Mesendoderm (in vitro differentiated cells): Measurements from ENCODE around the gene ANO2.
A peak's percentile ranks its signal among the peaks of the same experiment; 100 is the strongest.

Experiments used
- DNase-seq: peaks from one replicate; pipeline ENCODE4 v3.0.0; 2013
- H2AK5ac ChIP-seq: 2 replicates; pipeline ENCODE4 v1.6.1; 2013; ENCODE audit warnings: low read length, inconsistent platforms
- H2BK120ac ChIP-seq: 2 replicates; pipeline ENCODE4 v1.6.1; 2013; ENCODE audit warnings: low read depth, mild to moderate bottlenecking, low read length, moderate library complexity, mixed read lengths
- H2BK15ac ChIP-seq: replicated peaks from 2 replicates; pipeline ENCODE4 v1.6.1; 2013; ENCODE audit warnings: low read depth, mild to moderate bottlenecking, moderate library complexity
- H2BK5ac ChIP-seq: 2 replicates; pipeline ENCODE4 v1.6.1; 2013; ENCODE audit warnings: low read length, inconsistent platforms
- H3K18ac ChIP-seq: 2 replicates; pipeline ENCODE4 v1.6.1; 2013; ENCODE audit warnings: mild to moderate bottlenecking, low read length, mixed read lengths
- H3K23ac ChIP-seq: one replicate; pipeline ENCODE4 v1.6.1; 2013; ENCODE audit warnings: low read length
- H3K27ac ChIP-seq: 2 replicates; pipeline ENCODE4 v1.5.1; 2013; ENCODE audit warnings: low read depth, mild to moderate bottlenecking, inconsistent platforms, low read length, moderate library complexity
- H3K27me3 ChIP-seq: 2 replicates; pipeline ENCODE4 v1.6.1; 2013; ENCODE audit warnings: low read length, control low read depth, mild to moderate bottlenecking, inconsistent platforms; ENCODE audit not compliant: insufficient read depth, poor library complexity
- H3K36me3 ChIP-seq: 2 replicates; pipeline ENCODE4 v1.6.1; 2013; ENCODE audit warnings: low read length, inconsistent platforms; ENCODE audit not compliant: control insufficient read depth, insufficient read depth
- H3K4ac ChIP-seq: one replicate; pipeline ENCODE4 v1.6.1; 2013; ENCODE audit warnings: low read depth, mild to moderate bottlenecking, low read length, moderate library complexity
- H3K4me1 ChIP-seq: 2 replicates; pipeline ENCODE4 v1.6.1; 2013; ENCODE audit warnings: low read depth, low read length, inconsistent platforms; ENCODE audit not compliant: control insufficient read depth
- H3K4me2 ChIP-seq: 2 replicates; pipeline ENCODE4 v1.6.1; 2013; ENCODE audit warnings: low read length
- H3K4me3 ChIP-seq: 2 replicates; pipeline ENCODE4 v1.5.1; 2013; ENCODE audit warnings: mild to moderate bottlenecking, low read length
- H3K56ac ChIP-seq: one replicate; pipeline ENCODE4 v1.6.1; 2013; ENCODE audit warnings: low read length
- H3K79me1 ChIP-seq: 2 replicates; pipeline ENCODE4 v1.6.1; 2013; ENCODE audit warnings: low read length, inconsistent platforms
- H3K79me2 ChIP-seq: 2 replicates; pipeline ENCODE4 v1.6.1; 2013; ENCODE audit warnings: mild to moderate bottlenecking, low read length; ENCODE audit not compliant: control insufficient read depth, insufficient read depth
- H3K9ac ChIP-seq: 2 replicates; pipeline ENCODE4 v1.6.1; 2013; ENCODE audit warnings: low read length, inconsistent platforms
- H4K5ac ChIP-seq: one replicate; pipeline ENCODE4 v1.6.1; 2013; ENCODE audit warnings: low read length
- H4K8ac ChIP-seq: one replicate; pipeline ENCODE4 v1.6.1; 2013; ENCODE audit warnings: low read depth, mild to moderate bottlenecking, control low read depth, low read length, moderate library complexity
- WGBS: extraction: QIAGEN DNeasy Blood & Tissue Kit; methylation state at CpG from one replicate; pipeline ENCODE4 v1.1.7; 2013; ENCODE audit warnings: low lambda C conversion rate, missing lambda C conversion rate; ENCODE audit not compliant: insufficient coverage; ENCODE audit errors: extremely low coverage; 5-methylcytosine and 5-hydroxymethylcytosine counted together

The ANO2 gene

DNA sequence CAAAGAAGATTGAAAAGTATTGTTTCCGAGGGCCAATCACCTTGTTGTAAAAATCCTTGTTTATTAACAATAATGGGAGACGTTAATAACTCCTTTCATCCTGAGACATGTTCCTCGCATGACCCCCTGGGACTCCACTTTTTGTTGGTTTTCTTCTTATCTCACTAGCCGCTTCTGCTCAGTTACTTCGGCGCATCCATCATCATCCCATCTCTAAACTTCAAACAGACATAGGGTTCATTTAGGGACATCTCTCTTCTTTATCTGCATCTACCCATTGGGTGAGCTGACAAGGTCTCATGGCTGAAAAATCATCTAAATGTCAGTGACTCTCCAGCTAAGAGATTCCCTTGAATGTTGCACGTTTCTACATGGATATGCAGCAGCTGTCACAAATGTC is 252.2 kb downstream of the ANO2 start:
- H3K27me3 ChIP-seq, result no peaks in the 10 kb centered on the region
- no peak overlapping the region for H3K23ac ChIP-seq
- DNase-seq, result no peak
- H2AK5ac ChIP-seq, result no peak overlapping the region
- WGBS, result no CpG with 5 or more reads among the region's 7 CpGs
- H4K5ac ChIP-seq, result no peak overlapping the region
- no peak overlapping the region for H2BK15ac ChIP-seq
- no peak overlapping the region for H2BK120ac ChIP-seq
- H3K36me3 ChIP-seq, result no peaks in the 10 kb centered on the region
- H3K4ac ChIP-seq, result no peak overlapping the region
- H3K56ac ChIP-seq, result no peak overlapping the region
- H3K9ac ChIP-seq, result no peak overlapping the region
- H4K8ac ChIP-seq, result no peak overlapping the region
- no peaks in the 10 kb centered on the region for H3K4me1 ChIP-seq
- no peak overlapping the region for H3K27ac ChIP-seq
- no peak overlapping the region for H2BK5ac ChIP-seq
- H3K79me1 ChIP-seq, result no peaks in the 10 kb centered on the region
- H3K79me2 ChIP-seq, result no peaks in the 10 kb centered on the region
- no peak overlapping the region for H3K4me2 ChIP-seq
- no peak overlapping the region for H3K18ac ChIP-seq
- H3K4me3 ChIP-seq, result no peak overlapping the region

DNA sequence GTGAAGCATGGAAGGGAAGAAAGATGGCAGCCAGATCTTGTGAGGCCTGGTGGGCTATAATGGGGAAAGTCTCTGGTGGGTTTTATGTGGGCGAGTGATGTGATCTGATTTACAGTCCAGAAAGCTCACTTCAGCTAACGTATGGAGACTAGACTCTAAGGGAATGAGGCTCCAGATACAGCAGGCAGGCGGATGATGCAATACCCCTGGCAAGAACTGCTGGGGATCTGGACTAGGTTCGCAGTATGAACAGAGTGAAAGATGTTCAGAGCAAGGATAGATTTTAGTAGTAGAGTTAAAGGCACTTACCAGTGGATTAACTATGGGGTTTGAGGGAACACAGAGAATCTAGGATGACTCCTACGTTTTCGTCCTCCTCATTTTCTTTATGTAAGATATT is 253.1 kb downstream of the ANO2 start:
- Histone ChIP-seq H3K27me3 (no peaks in the 10 kb centered on the region), H4K5ac (no peak overlapping the region), H3K18ac (no peak overlapping the region), H3K79me1 (no peaks in the 10 kb centered on the region), H2BK5ac (no peak overlapping the region), H2BK120ac (no peak overlapping the region), H3K27ac (no peak overlapping the region), H3K4me3 (no peak overlapping the region), H3K4ac (no peak overlapping the region), H3K9ac (no peak overlapping the region), H2AK5ac (no peak overlapping the region), H3K4me2 (no peak overlapping the region), H3K56ac (no peak overlapping the region), H3K36me3 (no peaks in the 10 kb centered on the region), H4K8ac (no peak overlapping the region), H3K4me1 (no peaks in the 10 kb centered on the region), H2BK15ac (no peak overlapping the region), H3K23ac (no peak overlapping the region), H3K79me2 (no peaks in the 10 kb centered on the region)
- WGBS, result no CpG with 5 or more reads among the region's 6 CpGs
- no peak for DNase-seq

DNA sequence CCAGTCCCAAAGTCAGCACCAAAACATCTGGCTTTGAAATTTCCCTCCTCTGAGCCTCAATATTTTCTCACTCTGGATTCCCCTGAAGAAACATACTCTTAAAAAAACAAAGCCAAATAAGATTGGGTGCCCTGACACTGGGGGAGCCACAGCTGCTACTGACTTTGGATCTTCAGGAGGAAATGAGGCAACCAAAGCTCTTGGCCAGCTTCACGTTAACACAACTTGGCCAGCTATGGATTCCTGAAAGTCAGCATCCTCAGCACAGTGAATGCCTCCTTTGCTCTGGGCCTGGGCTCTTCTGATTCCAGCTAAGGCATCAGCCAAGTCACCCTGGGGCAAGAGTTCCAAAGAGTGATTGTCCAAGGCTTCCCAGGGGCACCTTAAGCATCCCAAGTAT is 254.8 kb downstream of the ANO2 start:
- H3K9ac ChIP-seq, result no peak overlapping the region
- no peak overlapping the region for H2AK5ac ChIP-seq
- H3K79me1 ChIP-seq, result no peaks in the 10 kb centered on the region
- H4K8ac ChIP-seq, result no peak overlapping the region
- H3K56ac ChIP-seq, result no peak overlapping the region
- no CpG with 5 or more reads among the region's 1 CpG for whole genome bisulfite sequencing
- H3K36me3 ChIP-seq, result no peaks in the 10 kb centered on the region
- no peak overlapping the region for H2BK120ac ChIP-seq
- H4K5ac ChIP-seq, result no peak overlapping the region
- H3K23ac ChIP-seq, result peak overlapping the region; percentile 18
- H2BK15ac ChIP-seq, result no peak overlapping the region
- no peak overlapping the region for H2BK5ac ChIP-seq
- H3K4me3 ChIP-seq, result no peak overlapping the region
- no peaks in the 10 kb centered on the region for H3K27me3 ChIP-seq
- no peak overlapping the region for H3K4ac ChIP-seq
- H3K79me2 ChIP-seq, result no peaks in the 10 kb centered on the region
- no peak overlapping the region for H3K4me2 ChIP-seq
- H3K4me1 ChIP-seq, result no peaks in the 10 kb centered on the region
- no peak overlapping the region for H3K18ac ChIP-seq
- H3K27ac ChIP-seq, result no peak overlapping the region
- DNase-seq, result no peak

DNA sequence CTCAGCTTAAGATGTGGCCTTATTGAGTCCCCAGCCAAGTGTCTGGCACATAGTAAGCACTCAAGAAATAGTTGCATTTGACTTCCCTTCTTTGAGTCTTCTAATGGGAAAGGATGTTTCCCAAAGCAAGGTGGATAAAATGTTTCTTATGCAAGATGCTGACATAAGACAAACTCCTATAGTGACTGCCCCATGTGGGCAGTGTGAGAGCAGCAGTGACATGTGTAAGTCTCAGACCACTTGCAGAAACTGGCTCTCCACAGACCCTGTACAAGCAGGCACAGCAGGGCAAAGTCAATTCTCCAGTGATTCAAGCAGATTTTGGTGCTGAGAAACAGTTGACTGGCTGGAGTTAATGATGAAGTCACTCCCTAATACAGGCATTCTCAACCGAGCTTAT is 255.3 kb downstream of the ANO2 start:
- Histone ChIP-seq H4K5ac (no peak overlapping the region), H3K23ac (no peak overlapping the region), H3K36me3 (no peaks in the 10 kb centered on the region), H3K79me1 (no peaks in the 10 kb centered on the region), H3K18ac (no peak overlapping the region), H3K27me3 (no peaks in the 10 kb centered on the region), H3K4me1 (no peaks in the 10 kb centered on the region), H3K56ac (no peak overlapping the region), H2AK5ac (no peak overlapping the region), H4K8ac (no peak overlapping the region), H3K27ac (no peak overlapping the region), H3K4me2 (no peak overlapping the region), H3K79me2 (no peaks in the 10 kb centered on the region), H2BK5ac (no peak overlapping the region), H3K4ac (no peak overlapping the region), H2BK120ac (no peak overlapping the region), H2BK15ac (no peak overlapping the region), H3K9ac (no peak overlapping the region), H3K4me3 (no peak overlapping the region)
- WGBS, result no CpG with 5 or more reads among the region's 1 CpG
- DNase-seq, result peak; percentile 27

DNA sequence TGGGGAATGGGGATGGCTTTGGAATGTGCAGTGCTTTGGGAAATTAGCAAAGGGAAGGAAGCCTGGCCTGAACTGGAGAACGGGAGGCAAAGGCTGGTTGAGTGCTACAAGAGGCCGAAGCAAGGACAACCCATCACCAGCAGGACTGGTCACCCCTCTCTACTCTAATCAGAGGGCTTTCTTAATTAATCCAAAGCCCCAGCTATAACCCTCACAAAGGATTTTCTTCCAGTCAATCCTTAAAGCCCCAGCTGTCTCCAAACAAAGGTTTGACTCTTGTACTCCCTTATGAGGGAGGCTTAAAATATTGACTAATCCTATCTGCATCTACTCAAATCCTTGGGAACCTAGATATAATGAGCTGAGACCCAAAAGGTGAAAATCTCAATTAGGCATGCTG is 256.8 kb downstream of the ANO2 start:
- DNase-seq, result no peak
- Histone ChIP-seq H2BK120ac (no peak overlapping the region), H3K56ac (no peak overlapping the region), H4K5ac (no peak overlapping the region), H3K18ac (no peak overlapping the region), H3K23ac (no peak overlapping the region), H3K36me3 (no peaks in the 10 kb centered on the region), H3K79me2 (no peaks in the 10 kb centered on the region), H3K4me2 (no peak overlapping the region), H2BK15ac (no peak overlapping the region), H4K8ac (no peak overlapping the region), H3K27me3 (no peaks in the 10 kb centered on the region), H3K4ac (no peak overlapping the region), H3K4me1 (no peaks in the 10 kb centered on the region), H3K79me1 (no peaks in the 10 kb centered on the region), H3K4me3 (no peak overlapping the region), H2BK5ac (no peak overlapping the region), H2AK5ac (no peak overlapping the region), H3K9ac (no peak overlapping the region), H3K27ac (no peak overlapping the region)
- WGBS, result no CpG with 5 or more reads among the region's 2 CpGs

DNA sequence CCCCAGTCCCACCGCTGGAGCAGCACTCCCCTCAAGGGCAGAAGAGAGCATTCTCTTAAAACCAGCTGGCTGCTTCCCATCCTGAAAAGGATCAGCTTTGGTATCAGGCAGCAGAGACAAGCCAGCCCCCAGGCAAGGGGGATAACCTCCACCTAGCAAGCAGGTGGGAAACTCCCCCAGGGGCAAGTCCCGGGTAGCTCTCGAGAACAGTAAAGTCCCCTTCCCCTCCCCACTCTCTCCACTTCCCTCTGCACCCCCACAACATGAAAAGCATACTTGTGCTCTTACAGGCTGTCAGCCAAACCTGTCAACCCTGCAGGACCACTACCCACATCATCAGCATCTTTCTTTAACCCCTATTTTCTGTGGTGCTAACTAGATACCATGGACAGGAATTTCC is 259.1 kb downstream of the ANO2 start:
- Histone ChIP-seq H3K27me3 (no peaks in the 10 kb centered on the region), H2BK120ac (no peak overlapping the region), H3K4me1 (no peaks in the 10 kb centered on the region), H4K8ac (no peak overlapping the region), H3K4ac (no peak overlapping the region), H2AK5ac (no peak overlapping the region), H3K4me3 (no peak overlapping the region), H2BK15ac (no peak overlapping the region), H3K56ac (no peak overlapping the region), H3K36me3 (no peaks in the 10 kb centered on the region), H3K79me1 (no peaks in the 10 kb centered on the region), H3K79me2 (no peaks in the 10 kb centered on the region), H4K5ac (no peak overlapping the region), H3K4me2 (no peak overlapping the region), H3K23ac (no peak overlapping the region), H3K9ac (no peak overlapping the region), H2BK5ac (no peak overlapping the region), H3K18ac (no peak overlapping the region), H3K27ac (no peak overlapping the region)
- no peak for DNase-seq
- WGBS, result no CpG with 5 or more reads among the region's 3 CpGs
